Measurements from ENCODE around the gene EDIL3.
A peak's percentile ranks its signal among the peaks of the same experiment; 100 is the strongest.
"Not testable (repeated sequence)": the region's sequence is repeated elsewhere in the genome, so short reads cannot be mapped to it uniquely, and the experiment has no call there.

Gene EDIL3

DNA sequence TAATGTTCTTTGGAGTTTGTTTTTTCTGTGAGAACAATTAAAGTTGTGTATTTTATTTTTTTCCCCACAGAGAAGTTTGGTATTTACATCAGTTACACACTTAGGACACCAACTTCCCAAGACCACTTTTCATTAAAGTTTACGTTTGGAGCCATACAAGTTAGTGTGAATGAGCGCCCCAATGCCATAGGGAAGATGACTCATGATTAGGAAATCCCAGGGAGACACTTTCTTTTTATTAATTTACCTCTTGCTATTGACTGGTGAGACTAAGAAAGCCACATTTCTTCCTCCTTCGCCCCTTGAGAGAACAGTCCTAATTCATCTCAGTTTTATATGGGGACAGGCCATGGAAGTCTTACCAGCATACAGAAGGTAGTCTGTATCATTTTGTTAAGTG, 57.1 kb downstream of the EDIL3 start:
- TF ChIP-seq, protein P1, sequence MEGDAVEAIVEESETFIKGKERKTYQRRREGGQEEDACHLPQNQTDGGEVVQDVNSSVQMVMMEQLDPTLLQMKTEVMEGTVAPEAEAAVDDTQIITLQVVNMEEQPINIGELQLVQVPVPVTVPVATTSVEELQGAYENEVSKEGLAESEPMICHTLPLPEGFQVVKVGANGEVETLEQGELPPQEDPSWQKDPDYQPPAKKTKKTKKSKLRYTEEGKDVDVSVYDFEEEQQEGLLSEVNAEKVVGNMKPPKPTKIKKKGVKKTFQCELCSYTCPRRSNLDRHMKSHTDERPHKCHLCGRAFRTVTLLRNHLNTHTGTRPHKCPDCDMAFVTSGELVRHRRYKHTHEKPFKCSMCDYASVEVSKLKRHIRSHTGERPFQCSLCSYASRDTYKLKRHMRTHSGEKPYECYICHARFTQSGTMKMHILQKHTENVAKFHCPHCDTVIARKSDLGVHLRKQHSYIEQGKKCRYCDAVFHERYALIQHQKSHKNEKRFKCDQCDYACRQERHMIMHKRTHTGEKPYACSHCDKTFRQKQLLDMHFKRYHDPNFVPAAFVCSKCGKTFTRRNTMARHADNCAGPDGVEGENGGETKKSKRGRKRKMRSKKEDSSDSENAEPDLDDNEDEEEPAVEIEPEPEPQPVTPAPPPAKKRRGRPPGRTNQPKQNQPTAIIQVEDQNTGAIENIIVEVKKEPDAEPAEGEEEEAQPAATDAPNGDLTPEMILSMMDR (conservative IDR thresholded peaks at IDR 0.05; ENCODE audit: low read depth, low read length), result no peak
- DNase-seq (ENCODE audit: low read depth), result peak; percentile 25
- H3K4me3 ChIP-seq (ENCODE audit: low read depth, low read length), result no peak overlapping the region

DNA sequence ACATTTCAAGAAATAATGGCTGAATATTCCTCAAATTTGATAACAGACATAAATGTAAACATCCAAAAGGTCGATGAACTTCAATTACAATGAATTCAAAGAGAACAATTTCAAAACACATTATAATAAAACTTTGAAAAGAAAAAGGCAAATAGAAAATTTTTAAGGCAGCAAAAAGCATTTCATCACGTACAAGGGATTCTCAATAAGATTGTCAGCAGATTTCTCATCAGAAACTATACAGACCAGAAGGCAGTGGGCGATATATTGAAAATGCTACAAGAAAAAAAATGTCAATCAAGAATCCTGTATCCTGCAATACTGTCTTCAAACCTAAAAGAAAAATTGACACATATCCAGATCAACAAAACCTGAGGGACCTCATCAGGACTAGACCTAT, 62.0 kb downstream of the EDIL3 start:
- TF ChIP-seq, protein P1 (conservative IDR thresholded peaks at IDR 0.05; ENCODE audit: low read depth, low read length), result no peak
- H3K4me3 ChIP-seq (ENCODE audit: low read depth, low read length), result no peak overlapping the region
- no peak for DNase-seq (ENCODE audit: low read depth)

DNA sequence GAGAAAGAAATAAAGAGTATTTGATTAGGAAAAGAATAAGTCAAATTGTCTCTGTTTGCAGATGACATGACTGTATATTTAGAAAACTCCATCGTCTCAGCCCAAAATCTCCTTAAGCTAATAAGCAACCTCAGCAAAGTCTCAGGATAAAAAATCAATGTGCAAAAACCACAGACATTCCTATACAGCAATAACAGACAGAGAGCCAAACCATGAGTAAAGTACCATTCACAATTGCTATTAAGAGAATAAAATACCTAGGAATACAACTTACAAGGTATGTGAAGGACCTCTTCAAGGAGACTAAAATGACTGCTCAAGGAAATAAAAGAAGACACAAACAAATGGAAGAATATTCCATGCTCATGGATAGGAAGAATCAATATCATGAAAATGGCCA, 66.9 kb downstream of the EDIL3 start:
- DNase-seq (ENCODE audit: low read depth); H3K4me3 ChIP-seq (ENCODE audit: low read depth, low read length): not testable (repeated sequence)

DNA sequence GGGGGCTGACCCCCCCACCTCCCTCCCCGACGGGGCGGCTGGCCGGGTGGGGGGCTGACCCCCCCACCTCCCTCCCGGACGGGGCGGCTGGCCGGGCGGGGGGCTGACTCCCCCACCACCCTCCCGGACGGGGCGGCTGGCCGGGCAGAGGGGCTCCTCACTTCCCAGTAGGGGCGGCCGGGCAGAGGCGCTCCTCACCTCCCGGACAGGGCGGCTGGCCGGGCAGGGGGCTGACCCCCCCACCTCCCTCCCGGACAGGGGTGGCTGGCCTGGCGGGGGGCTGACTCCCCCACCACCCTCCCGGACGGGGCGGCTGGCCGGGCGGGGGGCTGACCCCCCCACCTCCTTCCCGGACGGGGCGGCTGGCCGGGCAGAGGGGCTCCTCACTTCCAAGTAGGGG, 72.4 kb downstream of the EDIL3 start:
- not testable (repeated sequence) for H3K4me3 ChIP-seq (ENCODE audit: low read depth, low read length); DNase-seq (ENCODE audit: low read depth)

DNA sequence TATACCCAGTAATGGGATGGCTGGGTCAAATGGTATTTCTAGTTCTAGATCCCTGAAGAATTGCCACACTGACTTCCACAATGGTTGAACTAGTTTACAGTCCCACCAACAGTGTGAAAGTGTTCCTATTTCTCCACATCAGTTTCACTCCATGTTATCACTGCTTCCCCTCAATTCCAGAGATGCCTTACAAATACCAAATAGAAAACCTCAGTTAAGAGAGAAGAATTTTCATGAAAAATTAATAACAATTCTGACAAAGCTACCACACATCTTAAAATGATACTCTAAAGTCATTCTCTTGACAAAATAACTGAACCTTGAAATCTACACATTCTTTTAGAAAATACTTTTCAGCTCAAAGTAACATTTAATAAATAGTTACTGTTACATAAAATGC, 74.8 kb downstream of the EDIL3 start:
- H3K4me3 ChIP-seq (ENCODE audit: low read depth, low read length); DNase-seq (ENCODE audit: low read depth): not testable (repeated sequence)

DNA sequence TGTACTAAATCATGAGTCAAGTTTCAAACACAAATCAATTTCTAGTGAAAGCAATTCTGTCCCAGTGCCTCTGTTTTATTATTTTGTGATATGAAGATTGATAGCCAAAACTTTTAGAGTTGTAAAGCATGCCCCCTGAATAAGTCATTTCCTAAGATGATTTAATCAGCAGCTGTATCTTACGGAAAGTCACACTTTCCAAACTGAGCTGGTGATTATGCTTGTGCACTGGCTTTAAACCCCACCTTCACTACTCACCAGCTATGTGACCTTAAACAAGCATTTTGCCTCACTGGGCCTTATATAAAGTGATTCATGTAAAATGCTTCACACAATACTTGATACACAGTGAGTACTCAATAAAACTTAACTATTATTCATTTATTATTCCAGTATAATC, 78.1 kb downstream of the EDIL3 start:
- no peak for DNase-seq (ENCODE audit: low read depth)
- TF ChIP-seq, protein P1 (conservative IDR thresholded peaks at IDR 0.05; ENCODE audit: low read depth, low read length), result no peak
- H3K4me3 ChIP-seq (ENCODE audit: low read depth, low read length), result no peak overlapping the region

DNA sequence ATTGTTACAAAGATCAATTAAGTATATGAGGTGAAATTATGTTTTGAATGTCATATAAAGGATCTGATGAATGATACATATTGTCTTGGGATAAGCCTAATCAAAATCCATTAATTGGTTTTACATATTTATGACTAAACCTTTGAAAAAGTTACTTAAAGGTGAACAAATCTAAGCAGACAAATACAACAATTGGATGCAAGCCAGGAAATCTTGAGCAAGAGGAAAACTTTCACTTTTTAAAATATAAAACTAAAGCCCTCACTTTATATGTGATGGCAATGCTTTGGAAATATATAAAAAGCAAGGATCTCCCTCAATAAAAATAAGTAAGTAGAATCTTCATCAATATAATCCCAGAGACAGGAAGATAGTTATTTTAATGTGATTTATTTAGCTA, 80.1 kb downstream of the EDIL3 start:
- no peak overlapping the region for H3K4me3 ChIP-seq (ENCODE audit: low read depth, low read length)
- DNase-seq (ENCODE audit: low read depth), result peak; percentile 67
- TF ChIP-seq, protein P1 (conservative IDR thresholded peaks at IDR 0.05; ENCODE audit: low read depth, low read length), result no peak

DNA sequence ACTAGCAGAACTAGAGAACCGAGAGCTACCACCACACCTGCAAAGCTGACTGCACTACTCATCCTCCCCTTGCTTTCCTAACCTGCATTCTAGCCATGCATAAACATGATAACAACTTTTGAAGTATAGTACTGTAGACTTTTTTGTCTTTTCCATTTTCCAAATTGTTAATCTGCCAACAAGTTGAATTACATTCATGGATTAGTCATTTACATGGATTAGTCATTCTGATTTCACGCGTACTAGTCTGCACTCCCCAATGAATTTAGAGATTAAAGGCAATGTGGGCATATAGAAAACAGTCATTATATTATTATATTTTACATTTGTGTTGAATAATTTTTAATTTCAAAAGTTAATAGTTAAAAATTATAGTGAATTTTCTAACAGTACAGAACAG, 81.4 kb downstream of the EDIL3 start:
- DNase-seq (ENCODE audit: low read depth), result no peak
- H3K4me3 ChIP-seq (ENCODE audit: low read depth, low read length), result no peak overlapping the region
- TF ChIP-seq, protein P1 (conservative IDR thresholded peaks at IDR 0.05; ENCODE audit: low read depth, low read length), result no peak

DNA sequence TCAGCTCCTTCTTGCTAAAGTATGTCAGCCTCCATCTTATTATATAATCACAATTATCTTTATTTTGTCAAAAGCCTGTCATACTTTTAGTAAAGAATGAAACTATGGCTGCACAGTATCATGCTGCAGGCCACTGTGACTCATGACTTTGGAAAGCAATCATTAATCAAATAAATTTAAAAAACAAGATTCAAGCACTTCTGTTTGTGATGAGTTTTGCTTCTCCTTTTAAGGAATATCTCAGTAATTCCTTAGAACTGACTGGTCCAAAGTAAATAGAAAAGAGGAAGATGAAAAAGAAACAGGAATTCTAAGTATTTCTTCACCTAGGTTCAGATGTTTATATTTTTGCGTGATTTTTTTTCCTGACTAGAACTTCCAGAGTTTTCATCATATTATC, 83.1 kb downstream of the EDIL3 start:
- TF ChIP-seq, protein P1 (conservative IDR thresholded peaks at IDR 0.05; ENCODE audit: low read depth, low read length), result no peak
- DNase-seq (ENCODE audit: low read depth), result peak; percentile 41
- no peak overlapping the region for H3K4me3 ChIP-seq (ENCODE audit: low read depth, low read length)
